SK-N-SH (cell line): ENCODE data around the gene CCP110.
"Not testable (repeated sequence)": the region's sequence is repeated elsewhere in the genome, so short reads cannot be mapped to it uniquely, and the experiment has no call there.

Experiments used
- CTCF ChIP-seq: fragments of 200-600 bp; sonication (generic); IDR thresholded peaks from 2 replicates; pipeline ENCODE4 v1.6.1; 2017; ENCODE audit warnings: antibody characterized with exemption, mild to moderate bottlenecking, moderate library complexity
- PBX3 ChIP-seq: IDR thresholded peaks from 2 replicates; pipeline ENCODE4; 2012
- POLR2AphosphoS5 ChIP-seq: IDR thresholded peaks from 2 replicates; pipeline ENCODE4 v1.6.1; 2012; ENCODE audit warnings: low read depth, low read length
- YY1 ChIP-seq: IDR thresholded peaks from 2 replicates; pipeline ENCODE4 v1.4.0; 2012; ENCODE audit warnings: low read depth, mild to moderate bottlenecking

- not testable (repeated sequence) for TF ChIP-seq CTCF, POLR2AphosphoS5, YY1, PBX3
These were observed 19.7 kb downstream of the CCP110 start for GRCh38 chr16:19543278-19543996.
